GM21526 (cell line): ENCODE results near the gene SRXN1.
"Not testable (repeated sequence)": the region's sequence is repeated elsewhere in the genome, so short reads cannot be mapped to it uniquely, and the experiment has no call there.

Experiments
- ATAC-seq: cut with Tn5 transposase; IDR thresholded peaks from one replicate; pipeline ENCODE4 v1.9.1; 2021; ENCODE audit warnings: moderate library complexity; ENCODE audit not compliant: unreplicated experiment, low FRiP score

SRXN1 gene

GRCh38 chr20:653110-653589, at the start of gene SRXN1:
TSS of gene SRXN1 (minus strand) at chr20:653200. CDS start at chr20:653185, 15 bp downstream.
- ATAC-seq, result peak; percentile 87

GRCh38 chr20:701401-702129, 48.6 kb upstream of the SRXN1 start:
- no peak for ATAC-seq

- ATAC-seq, result no peak
These were observed 46.9 kb upstream of the SRXN1 start for GRCh38 chr20:699811-700338.

- no peak for ATAC-seq
These were observed 46.3 kb upstream of the SRXN1 start for GRCh38 chr20:699342-699741.

- ATAC-seq, result no peak
These were observed 45.3 kb upstream of the SRXN1 start for GRCh38 chr20:698276-698675.

GRCh38 chr20:697826-698225, 44.8 kb upstream of the SRXN1 start:
- no peak for ATAC-seq

- no peak for ATAC-seq
These were observed 42.3 kb upstream of the SRXN1 start for GRCh38 chr20:695165-695866.

GRCh38 chr20:694496-694895, 41.5 kb upstream of the SRXN1 start:
- ATAC-seq, result no peak

- not testable (repeated sequence) for ATAC-seq
These were observed 40.8 kb upstream of the SRXN1 start for GRCh38 chr20:693786-694185.

- no peak for ATAC-seq
These were observed 39.0 kb upstream of the SRXN1 start for GRCh38 chr20:692044-692443.

- ATAC-seq, result no peak
These were observed 36.9 kb upstream of the SRXN1 start for GRCh38 chr20:689947-690346.

GRCh38 chr20:689348-689747, 36.3 kb upstream of the SRXN1 start:
- ATAC-seq, result no peak

GRCh38 chr20:688809-689212, 35.8 kb upstream of the SRXN1 start:
- ATAC-seq, result no peak

- no peak for ATAC-seq
These were observed 34.6 kb upstream of the SRXN1 start for GRCh38 chr20:687468-688203.

- no peak for ATAC-seq
These were observed 31.8 kb upstream of the SRXN1 start for GRCh38 chr20:684676-685319.

GRCh38 chr20:682123-682522, 29.1 kb upstream of the SRXN1 start:
- ATAC-seq, result no peak

GRCh38 chr20:680638-681187, 27.7 kb upstream of the SRXN1 start:
- no peak for ATAC-seq

- ATAC-seq, result no peak
These were observed 25.0 kb upstream of the SRXN1 start for GRCh38 chr20:677957-678356.

- ATAC-seq, result no peak
These were observed 24.0 kb upstream of the SRXN1 start for GRCh38 chr20:676967-677366.

GRCh38 chr20:676315-676937, 23.4 kb upstream of the SRXN1 start:
- no peak for ATAC-seq
